Effector memory CD8-positive, alpha-beta T cell (primary cell): ENCODE data around the gene SET.
A peak's percentile ranks its signal among the peaks of the same experiment; 100 is the strongest.
"Not testable (repeated sequence)": the region's sequence is repeated elsewhere in the genome, so short reads cannot be mapped to it uniquely, and the experiment has no call there.

ENCODE experiments used
- ATAC-seq: fragments of 150-1000 bp; cut with Tn5 transposase; replicated peaks from 2 replicates; pipeline ENCODE4 v1.10.0; 2021; ENCODE audit warnings: mild to moderate bottlenecking, moderate library complexity
- DNase-seq, 3 experiments: peaks; one replicate each; pipeline ENCODE4 v3.0.0; 2021
- H3K27ac Mint-ChIP-seq, 2 donors: one replicate each; pipeline ENCODE4 v1.8.0; 2022; ENCODE audit warnings: mild to moderate bottlenecking in 2 of 2, mixed read lengths in 2 of 2, moderate library complexity in 2 of 2
- H3K27me3 Mint-ChIP-seq, 2 donors: one replicate each; pipeline ENCODE4 v1.8.0; 2022; ENCODE audit warnings: mixed read lengths in 2 of 2
- H3K36me3 Mint-ChIP-seq: one replicate; pipeline ENCODE4 v1.8.0; 2022; ENCODE audit warnings: mild to moderate bottlenecking, moderate library complexity, mixed read lengths; ENCODE audit not compliant: insufficient read depth
- H3K4me1 Mint-ChIP-seq, 2 donors: one replicate each; pipeline ENCODE4 v1.8.0; 2022; ENCODE audit warnings: low read depth in 2 of 2, mixed read lengths in 2 of 2
- H3K4me3 Mint-ChIP-seq, 2 donors: one replicate each; pipeline ENCODE4 v1.8.0; 2022; ENCODE audit warnings: mild to moderate bottlenecking in 2 of 2, mixed read lengths in 2 of 2, moderate library complexity in 2 of 2
- H3K9me3 Mint-ChIP-seq, 2 donors: one replicate each; pipeline ENCODE4 v1.8.0; 2022; ENCODE audit warnings: mixed read lengths in 2 of 2
- total RNA-seq, 9 experiments: gene quantifications; one replicate each; lab custom pipeline; 2026; lab: John Stamatoyannopoulos, UW

The SET gene, protein sequence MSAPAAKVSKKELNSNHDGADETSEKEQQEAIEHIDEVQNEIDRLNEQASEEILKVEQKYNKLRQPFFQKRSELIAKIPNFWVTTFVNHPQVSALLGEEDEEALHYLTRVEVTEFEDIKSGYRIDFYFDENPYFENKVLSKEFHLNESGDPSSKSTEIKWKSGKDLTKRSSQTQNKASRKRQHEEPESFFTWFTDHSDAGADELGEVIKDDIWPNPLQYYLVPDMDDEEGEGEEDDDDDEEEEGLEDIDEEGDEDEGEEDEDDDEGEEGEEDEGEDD
- 290 to 1,286 (median 610) reads per million in 9 experiments for total RNA-seq

DNA sequence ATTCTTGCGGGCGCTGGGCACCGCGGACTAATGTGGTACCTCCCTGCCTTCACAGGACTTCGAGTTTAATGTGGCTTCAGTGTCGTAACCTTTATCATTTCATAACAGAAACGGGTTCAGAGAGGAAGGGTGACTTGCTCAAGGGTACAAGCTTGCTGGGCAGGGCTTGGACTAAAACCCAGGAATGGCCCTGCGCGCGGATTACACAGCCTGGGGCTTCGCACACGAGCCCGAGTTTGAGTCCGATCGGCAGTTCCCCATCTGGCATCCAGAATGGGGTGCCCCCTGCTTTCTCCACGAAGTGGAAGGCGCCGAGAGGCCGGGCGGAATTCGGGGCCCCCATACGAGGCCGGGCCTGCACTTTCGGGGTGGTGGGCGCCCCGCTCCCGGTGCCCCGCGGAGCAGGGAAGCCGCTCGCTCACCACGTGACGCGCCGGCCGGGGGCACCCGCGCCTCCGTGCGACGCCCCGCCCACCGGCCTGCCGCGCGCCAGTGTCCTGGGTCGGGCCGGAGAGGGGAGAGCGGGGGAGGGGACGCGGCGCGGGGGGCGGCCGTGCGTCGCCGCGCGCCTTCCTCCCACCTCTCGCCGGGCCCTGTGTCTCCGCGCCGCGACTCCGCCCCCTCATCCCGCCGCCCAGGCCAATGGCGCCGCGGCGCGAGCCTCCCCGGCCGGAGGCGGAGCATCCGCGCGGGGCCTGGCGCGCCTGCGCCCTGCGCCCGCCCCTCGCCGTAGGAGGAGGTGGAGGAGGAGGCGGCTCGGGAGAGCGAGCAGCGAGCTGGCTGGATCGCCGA is at the start of gene SET:
Gene SET (plus strand): TSS at position 722 of the 792 bp plus-strand sequence. CDS start 361 bp downstream, outside the sequence.
- Mint-ChIP-seq H3K36me3 (peaks cover 58% of the 10 kb centered on the region), H3K4me3 (peak within 1 kb of the TSS; percentile 94 to 99), H3K4me1 (peaks cover 47 to 59% of the 10 kb centered on the region in 2 donors), H3K9me3 (no peaks in the 10 kb centered on the region), H3K27me3 (no peaks in the 10 kb centered on the region), H3K27ac (peak within 1 kb of the TSS; percentile 94 to 99)
- ATAC-seq (peak; percentile 72), DNase-seq (peak; percentile 86 to 92 (median 87))

DNA sequence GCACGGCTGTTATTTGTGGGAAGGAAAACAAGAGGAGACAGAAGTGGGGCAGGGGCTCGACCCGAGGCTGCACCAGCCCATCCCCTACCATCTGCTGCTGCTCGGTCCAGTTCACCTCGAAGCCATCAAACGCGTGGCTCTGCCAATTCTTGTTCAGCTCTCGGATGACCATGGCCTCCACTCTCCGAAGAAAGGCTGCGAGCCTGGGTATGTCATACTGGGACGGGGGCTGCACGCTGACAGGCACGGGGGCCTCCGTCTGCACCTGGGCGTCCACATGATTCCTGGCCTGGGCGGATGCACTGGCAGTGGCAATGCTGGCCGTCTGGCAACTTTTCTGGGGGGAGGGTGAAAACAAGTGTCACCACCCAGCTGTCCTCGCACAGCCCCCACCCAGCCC is 48.4 kb upstream of the SET start:
- H3K27me3 Mint-ChIP-seq, result no peaks in the 10 kb centered on the region
- DNase-seq (no peak), ATAC-seq (no peak)
- H3K4me1 Mint-ChIP-seq, result no peaks in the 10 kb centered on the region
- no peak overlapping the region for H3K4me3 Mint-ChIP-seq
- peaks cover 3% of the 10 kb centered on the region for H3K36me3 Mint-ChIP-seq
- H3K9me3 Mint-ChIP-seq, result no peaks in the 10 kb centered on the region
- H3K27ac Mint-ChIP-seq, result no peak overlapping the region

DNA sequence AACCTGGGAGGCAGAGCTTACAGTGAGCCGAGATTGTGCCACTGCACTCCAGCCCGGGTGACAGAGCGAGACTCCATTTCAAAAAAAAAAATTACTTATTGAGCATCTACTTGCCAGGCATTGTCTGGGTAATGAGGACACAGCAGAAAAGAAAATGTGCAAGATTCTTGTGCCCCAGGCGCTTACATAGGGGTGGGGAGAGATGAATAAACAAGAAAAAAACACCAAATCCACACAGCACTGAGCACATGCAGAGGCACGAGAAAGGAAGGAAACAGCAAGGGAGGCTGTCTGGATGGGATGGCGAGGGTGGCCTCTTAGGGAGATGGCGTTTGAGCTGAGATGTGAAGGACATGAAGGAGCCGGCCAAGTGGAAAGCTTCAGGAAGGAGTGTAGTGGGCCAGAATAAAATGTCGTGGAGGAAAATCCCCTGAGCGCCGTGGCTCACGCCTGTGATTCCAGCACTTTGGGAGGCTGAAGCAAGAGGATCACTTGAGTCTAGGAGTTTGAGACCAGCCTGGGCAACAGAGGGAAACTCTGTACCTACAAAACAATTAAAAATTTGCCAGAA is 46.3 kb upstream of the SET start:
- Mint-ChIP-seq H3K4me1 (no peaks in the 10 kb centered on the region), H3K27me3 (no peaks in the 10 kb centered on the region), H3K27ac (no peak overlapping the region), H3K9me3 (no peaks in the 10 kb centered on the region), H3K4me3 (no peak overlapping the region), H3K36me3 (peaks cover 3% of the 10 kb centered on the region)
- DNase-seq (no peak), ATAC-seq (no peak)

DNA sequence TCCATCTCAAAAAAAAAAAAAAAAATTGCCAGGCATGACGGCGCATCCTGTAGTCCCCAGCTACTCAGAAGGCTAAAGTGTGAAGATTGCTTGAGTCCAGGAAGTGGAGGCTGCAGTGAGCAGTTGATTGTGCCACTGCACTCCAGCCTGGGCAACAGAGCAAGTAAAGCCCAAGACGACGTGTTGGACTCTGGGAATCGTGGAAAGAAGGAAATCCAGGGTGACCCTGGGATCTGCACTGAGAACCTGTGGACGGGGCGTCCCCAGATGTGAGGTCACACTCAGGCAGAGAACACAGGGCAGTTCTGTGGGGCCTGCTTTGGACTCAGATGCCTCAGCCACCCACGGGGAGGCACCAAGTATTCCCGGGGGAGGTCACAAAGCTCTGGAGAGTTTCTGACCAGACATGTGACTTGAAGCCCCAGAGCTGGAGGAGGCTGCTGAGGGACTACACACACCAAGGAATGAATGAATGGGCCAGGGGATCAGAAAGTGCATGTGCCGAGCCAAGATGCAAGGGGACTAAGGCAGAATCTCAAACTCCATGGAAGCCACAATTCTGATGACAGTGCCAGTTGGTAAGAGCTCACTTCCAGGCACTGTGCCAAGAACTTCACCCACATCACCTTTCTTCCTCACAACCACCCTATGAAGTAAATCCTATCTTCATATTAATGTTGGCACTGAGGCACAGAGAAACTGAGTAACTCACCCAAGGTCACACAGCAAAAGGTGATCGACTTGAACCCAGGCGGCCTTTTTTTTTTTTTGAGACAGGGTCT is 45.3 kb upstream of the SET start:
- Mint-ChIP-seq H3K4me3 (no peak overlapping the region), H3K9me3 (no peaks in the 10 kb centered on the region), H3K36me3 (peaks cover 3% of the 10 kb centered on the region), H3K27ac (no peak overlapping the region), H3K4me1 (no peaks in the 10 kb centered on the region), H3K27me3 (no peaks in the 10 kb centered on the region)
- ATAC-seq (no peak), DNase-seq (no peak)

DNA sequence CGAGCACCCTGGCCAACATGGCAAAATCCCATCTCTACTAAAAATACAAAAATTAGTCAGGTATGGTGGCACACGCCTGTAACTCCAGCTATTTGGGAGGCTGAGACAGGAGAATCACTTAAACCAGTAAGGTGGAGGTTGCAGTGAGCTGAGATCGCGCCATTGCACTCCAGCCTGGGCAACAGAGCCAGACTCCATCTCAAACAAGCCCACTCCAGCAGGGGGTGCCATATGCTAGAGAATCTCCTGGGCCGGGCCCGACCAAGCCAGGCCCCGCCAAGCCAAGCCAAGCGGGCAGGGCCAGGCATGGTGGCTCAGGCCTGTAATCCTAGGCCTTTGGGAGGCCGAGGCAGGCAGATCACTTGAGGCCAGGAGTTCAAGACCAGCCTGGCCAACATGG is 40.8 kb upstream of the SET start:
- not testable (repeated sequence) for H3K27ac Mint-ChIP-seq, H3K36me3 Mint-ChIP-seq, H3K4me3 Mint-ChIP-seq, H3K9me3 Mint-ChIP-seq, H3K4me1 Mint-ChIP-seq, H3K27me3 Mint-ChIP-seq
- ATAC-seq, result peak; percentile 87
- peak; percentile 57 to 66 (median 58) for DNase-seq

DNA sequence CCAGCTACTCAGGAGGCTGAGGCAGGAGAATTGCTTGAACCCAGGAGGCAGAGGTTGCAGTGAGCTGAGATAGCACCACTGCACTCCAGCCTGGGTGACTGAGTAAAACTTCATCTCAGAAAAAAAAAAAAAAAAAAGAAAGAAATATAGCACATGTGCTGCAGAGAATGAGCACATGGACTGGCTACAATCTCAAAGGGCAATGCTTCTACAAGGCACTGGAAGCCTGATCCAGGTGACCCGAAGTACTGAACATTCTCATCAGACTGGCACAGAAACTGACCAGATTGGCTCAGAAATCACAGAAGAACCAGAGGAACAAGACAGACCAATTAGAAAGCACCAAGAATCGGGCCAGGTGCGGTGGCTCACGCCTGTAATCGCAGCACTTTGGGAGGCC is 37.2 kb upstream of the SET start:
- H3K4me1 Mint-ChIP-seq, result peaks cover 0 to 3% of the 10 kb centered on the region in 2 donors
- ATAC-seq (no peak), DNase-seq (no peak)
- no peaks in the 10 kb centered on the region for H3K9me3 Mint-ChIP-seq
- no peaks in the 10 kb centered on the region for H3K27me3 Mint-ChIP-seq
- no peak overlapping the region for H3K4me3 Mint-ChIP-seq
- H3K27ac Mint-ChIP-seq, result no peak overlapping the region
- peaks cover 14% of the 10 kb centered on the region for H3K36me3 Mint-ChIP-seq

DNA sequence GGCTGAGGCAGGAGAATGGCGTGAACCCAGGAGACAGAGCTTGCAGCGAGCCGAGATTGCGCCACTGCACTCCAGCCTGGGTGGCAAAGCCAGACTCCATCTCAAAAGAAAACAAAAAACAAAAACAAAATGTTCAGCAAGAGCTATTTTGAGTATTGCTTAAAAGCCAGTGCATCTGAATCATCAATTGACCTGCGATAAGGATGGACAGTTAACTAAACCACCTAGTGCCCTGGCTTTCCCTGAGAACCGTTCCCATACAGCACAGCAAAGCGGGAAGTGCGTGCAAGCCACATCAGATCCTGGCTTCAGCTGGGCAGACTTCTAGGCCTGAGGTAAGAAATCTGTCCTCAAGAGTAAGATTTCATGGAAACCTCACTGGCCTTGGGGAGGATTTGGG is 35.1 kb upstream of the SET start:
- no peak for ATAC-seq
- peaks cover 18% of the 10 kb centered on the region for H3K36me3 Mint-ChIP-seq
- H3K9me3 Mint-ChIP-seq, result no peaks in the 10 kb centered on the region
- H3K27me3 Mint-ChIP-seq, result no peaks in the 10 kb centered on the region
- peaks cover 3 to 5% of the 10 kb centered on the region in 2 donors for H3K4me1 Mint-ChIP-seq
- no peak overlapping the region for H3K4me3 Mint-ChIP-seq
- peak overlapping the region in 1 of 2 donors; percentile 57 for H3K27ac Mint-ChIP-seq
- DNase-seq, result no peak

DNA sequence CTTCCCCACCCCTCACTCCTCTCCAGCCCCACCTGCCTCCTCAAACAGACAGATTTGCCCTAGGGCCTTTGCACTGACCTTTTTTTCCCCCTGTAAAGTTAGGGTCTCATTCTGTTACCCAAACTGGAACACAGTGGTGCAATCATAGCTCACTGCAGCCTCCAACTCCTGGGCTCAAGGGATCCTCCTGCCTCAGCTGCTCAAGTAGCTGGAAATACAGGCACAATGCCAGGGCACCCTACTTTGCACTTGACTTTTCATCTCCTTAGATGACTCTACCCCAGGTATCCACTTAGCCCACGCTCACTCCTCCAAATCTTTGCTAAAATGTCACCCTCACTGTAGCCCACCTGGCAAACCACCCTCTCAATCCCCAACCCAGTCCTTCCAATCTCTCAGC is 34.5 kb upstream of the SET start:
- H3K4me1 Mint-ChIP-seq, result peaks cover 3 to 5% of the 10 kb centered on the region in 2 donors
- ATAC-seq, result no peak
- no peaks in the 10 kb centered on the region for H3K9me3 Mint-ChIP-seq
- H3K27ac Mint-ChIP-seq, result peak overlapping the region in 1 of 2 donors; percentile 57
- no peaks in the 10 kb centered on the region for H3K27me3 Mint-ChIP-seq
- peak overlapping the region in 1 of 2 donors; percentile 28 for H3K4me3 Mint-ChIP-seq
- peaks cover 18% of the 10 kb centered on the region for H3K36me3 Mint-ChIP-seq
- DNase-seq, result no peak

DNA sequence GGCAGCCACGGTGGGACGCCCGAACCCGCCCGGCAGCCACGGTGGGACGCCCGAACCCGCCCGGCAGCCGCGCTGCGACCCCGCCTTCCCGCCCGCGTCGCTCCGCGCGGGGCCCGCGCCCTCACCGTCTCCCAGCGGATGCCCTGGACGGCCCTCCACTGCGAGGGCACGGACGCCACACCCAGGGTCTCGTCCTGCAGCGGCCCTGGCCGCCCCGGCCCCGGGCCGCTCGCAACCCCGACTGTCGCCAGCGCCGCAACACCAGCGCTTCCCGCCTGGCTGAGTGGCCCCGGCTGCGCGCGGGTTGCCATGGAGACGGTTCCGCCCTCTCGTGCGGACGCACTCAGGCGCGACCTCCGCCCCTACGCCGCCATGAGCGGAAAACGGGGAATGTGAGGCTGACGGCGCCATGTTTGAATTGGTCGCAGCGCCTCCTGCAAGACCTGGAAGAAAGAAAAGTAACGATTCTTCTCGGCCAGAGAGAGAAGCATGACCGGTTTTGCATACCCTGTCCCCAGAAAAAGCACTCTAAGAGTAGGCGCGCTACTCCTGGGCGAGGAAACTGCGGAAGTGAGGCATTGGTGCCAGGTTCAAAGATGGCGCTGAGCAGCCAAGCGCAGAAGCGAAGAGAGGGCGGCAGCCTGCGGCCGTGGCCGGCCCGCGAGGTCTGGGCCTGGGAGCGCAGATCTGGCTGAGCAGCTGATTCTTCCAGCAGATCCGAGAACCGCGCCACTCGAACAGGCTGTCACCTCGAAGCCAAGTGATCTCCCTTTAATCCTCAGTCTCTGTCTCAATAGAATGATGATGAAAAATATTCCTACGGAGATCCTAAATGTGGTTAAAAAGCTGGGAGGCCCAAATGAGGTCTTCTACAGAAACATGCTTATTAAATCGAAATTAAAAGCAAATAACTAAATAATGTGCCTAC is 32.3 kb upstream of the SET start, which contains the start of gene DYNC2I2:
Gene DYNC2I2 (minus strand): TSS at position 432 of the 928 bp plus-strand sequence. CDS start 121 bp downstream, at position 311.
- no peaks in the 10 kb centered on the region for H3K9me3 Mint-ChIP-seq
- peaks cover 18% of the 10 kb centered on the region for H3K36me3 Mint-ChIP-seq
- H3K27ac Mint-ChIP-seq, result peak within 1 kb of the TSS; percentile 97 to 98
- peak; percentile 96 for ATAC-seq
- H3K4me3 Mint-ChIP-seq, result peak within 1 kb of the TSS; percentile 88 to 89
- no peaks in the 10 kb centered on the region for H3K27me3 Mint-ChIP-seq
- DNase-seq, result peak; percentile 94 to 95 (median 95)
- H3K4me1 Mint-ChIP-seq, result peaks cover 3 to 5% of the 10 kb centered on the region in 2 donors

DNA sequence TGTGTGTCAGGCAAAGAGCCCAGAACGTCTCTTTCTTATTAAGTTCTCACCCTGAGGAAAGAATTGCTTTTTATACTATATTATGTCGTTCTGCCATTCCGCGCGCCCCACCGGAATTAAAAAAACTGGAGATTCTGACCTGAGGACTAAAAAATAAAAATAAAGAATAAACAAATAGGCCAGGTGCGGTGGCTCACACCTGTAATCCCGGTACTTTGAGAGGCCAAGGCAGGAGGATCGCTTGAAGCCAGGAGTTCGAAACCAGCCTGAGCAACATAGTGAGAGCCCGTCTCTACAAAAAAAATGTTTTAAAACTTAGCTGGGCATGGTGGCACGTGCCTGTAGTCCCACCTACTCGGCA is 31.7 kb upstream of the SET start:
- no peaks in the 10 kb centered on the region for H3K27me3 Mint-ChIP-seq
- H3K4me3 Mint-ChIP-seq, result peak overlapping the region; percentile 88 to 89
- H3K9me3 Mint-ChIP-seq, result no peaks in the 10 kb centered on the region
- H3K36me3 Mint-ChIP-seq, result peaks cover 18% of the 10 kb centered on the region
- no peak for DNase-seq
- peak overlapping the region; percentile 97 to 98 for H3K27ac Mint-ChIP-seq
- H3K4me1 Mint-ChIP-seq, result peaks cover 3 to 5% of the 10 kb centered on the region in 2 donors
- ATAC-seq, result no peak

DNA sequence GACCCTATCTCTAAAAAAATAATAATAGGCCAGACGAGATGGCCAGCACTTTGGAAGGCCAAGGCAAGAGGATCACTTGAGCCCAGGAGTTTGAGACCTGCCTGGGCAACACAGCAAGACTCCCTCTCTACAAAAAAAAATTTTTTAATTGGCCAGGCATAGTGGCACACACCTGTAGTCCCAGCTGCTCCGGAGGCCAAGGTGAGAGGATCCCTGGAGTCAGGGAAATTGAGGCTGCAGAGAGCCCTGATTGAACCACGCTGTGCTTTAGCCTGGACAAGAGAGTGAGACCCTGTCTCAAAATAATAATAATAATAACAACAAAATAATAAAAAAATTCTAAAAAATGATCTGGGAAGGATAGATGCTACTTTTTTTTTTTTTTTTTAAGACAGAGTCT is 31.2 kb upstream of the SET start:
- Mint-ChIP-seq H3K9me3 (no peaks in the 10 kb centered on the region), H3K36me3 (peaks cover 18% of the 10 kb centered on the region), H3K4me1 (peaks cover 3 to 5% of the 10 kb centered on the region in 2 donors), H3K27me3 (no peaks in the 10 kb centered on the region), H3K27ac (peak overlapping the region in 1 of 2 donors; percentile 98), H3K4me3 (no peak overlapping the region)
- no peak for DNase-seq
- ATAC-seq, result no peak

DNA sequence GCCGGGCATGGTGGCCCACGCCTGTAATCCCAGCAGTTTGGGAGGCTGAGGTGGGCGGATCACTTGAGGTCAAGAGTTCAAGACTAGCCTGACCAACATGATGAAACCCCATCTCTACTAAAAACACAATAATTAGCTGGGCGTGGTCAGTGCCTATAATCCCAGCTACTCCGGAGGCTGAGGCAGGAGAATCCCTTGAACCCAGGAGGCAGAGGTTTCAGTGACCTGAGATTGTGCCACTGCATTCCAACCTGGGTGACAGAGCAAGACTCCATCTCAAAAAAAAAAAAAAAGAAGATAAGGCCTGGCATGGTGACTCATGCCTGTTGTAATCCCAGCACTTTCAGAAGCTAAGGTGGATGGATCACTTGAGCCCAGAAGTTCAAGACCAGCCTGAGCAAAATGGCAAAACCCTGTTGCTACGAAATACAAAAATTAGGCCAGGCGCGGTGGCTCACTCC is 22.5 kb upstream of the SET start:
- ATAC-seq, H3K9me3 Mint-ChIP-seq, H3K36me3 Mint-ChIP-seq, DNase-seq, H3K4me1 Mint-ChIP-seq, H3K27ac Mint-ChIP-seq, H3K4me3 Mint-ChIP-seq, H3K27me3 Mint-ChIP-seq: not testable (repeated sequence)
